AG04450 (cell line): Measurements from ENCODE around the gene C1QTNF4. TPM values are rescaled to one million over a fixed set of nuclear protein-coding genes. Genes with fewer than 3 reads are reported as not detected.
A peak's percentile ranks its signal among the peaks of the same experiment; 100 is the strongest.

ENCODE experiments used
- CTCF ChIA-PET: fragments of 300-600, 350-600 bp; formaldehyde crosslinking; extraction: SDS; loops from one replicate; lab custom pipeline; 2022; ENCODE audit warnings: antibody characterized with exemption, inconsistent platforms; lab: Charles Lee
- POLR2A ChIA-PET: fragments of 350-600 bp; formaldehyde crosslinking; extraction: SDS; loops from one replicate; lab custom pipeline; 2021; ENCODE audit warnings: antibody characterized with exemption, inconsistent platforms; lab: Yijun Ruan, JAX
- DNase-seq: peaks from one replicate; pipeline ENCODE4 v3.0.0-alpha.2; 2011; ENCODE audit warnings: low read depth, low spot score
- H3K27ac ChIP-seq: one replicate; pipeline ENCODE4 v1.5.1; 2012; ENCODE audit warnings: low read depth, low read length, control low read depth
- H3K27me3 ChIP-seq: one replicate; pipeline ENCODE4 v1.6.0; 2012; ENCODE audit warnings: low read length; ENCODE audit not compliant: control insufficient read depth, insufficient read depth
- H3K4me3 ChIP-seq: 2 replicates; pipeline ENCODE4 v1.5.1; 2011; ENCODE audit warnings: mild to moderate bottlenecking, low read depth, low read length, control low read depth
- H3K9me3 ChIP-seq: 2 replicates; pipeline ENCODE4 v1.5.1; 2012; ENCODE audit warnings: low read length; ENCODE audit not compliant: control insufficient read depth, insufficient read depth
- polyA plus RNA-seq: library from polyadenylated mRNA; depleted of rRNA; stranded (reverse); fragments of >200 nt; gene quantifications from 2 replicates; pipeline ENCODE4 v1.2.3, GENCODE V29; 2011
- TF ChIP-seq, protein P1 (sequence below): IDR thresholded peaks from 2 replicates; pipeline ENCODE4 v1.5.1; 2011; ENCODE audit warnings: low read depth, low read length, control low read depth, inconsistent platforms

Gene C1QTNF4
- polyA plus RNA-seq, 1 experiment, result 0.14 TPM

DNA sequence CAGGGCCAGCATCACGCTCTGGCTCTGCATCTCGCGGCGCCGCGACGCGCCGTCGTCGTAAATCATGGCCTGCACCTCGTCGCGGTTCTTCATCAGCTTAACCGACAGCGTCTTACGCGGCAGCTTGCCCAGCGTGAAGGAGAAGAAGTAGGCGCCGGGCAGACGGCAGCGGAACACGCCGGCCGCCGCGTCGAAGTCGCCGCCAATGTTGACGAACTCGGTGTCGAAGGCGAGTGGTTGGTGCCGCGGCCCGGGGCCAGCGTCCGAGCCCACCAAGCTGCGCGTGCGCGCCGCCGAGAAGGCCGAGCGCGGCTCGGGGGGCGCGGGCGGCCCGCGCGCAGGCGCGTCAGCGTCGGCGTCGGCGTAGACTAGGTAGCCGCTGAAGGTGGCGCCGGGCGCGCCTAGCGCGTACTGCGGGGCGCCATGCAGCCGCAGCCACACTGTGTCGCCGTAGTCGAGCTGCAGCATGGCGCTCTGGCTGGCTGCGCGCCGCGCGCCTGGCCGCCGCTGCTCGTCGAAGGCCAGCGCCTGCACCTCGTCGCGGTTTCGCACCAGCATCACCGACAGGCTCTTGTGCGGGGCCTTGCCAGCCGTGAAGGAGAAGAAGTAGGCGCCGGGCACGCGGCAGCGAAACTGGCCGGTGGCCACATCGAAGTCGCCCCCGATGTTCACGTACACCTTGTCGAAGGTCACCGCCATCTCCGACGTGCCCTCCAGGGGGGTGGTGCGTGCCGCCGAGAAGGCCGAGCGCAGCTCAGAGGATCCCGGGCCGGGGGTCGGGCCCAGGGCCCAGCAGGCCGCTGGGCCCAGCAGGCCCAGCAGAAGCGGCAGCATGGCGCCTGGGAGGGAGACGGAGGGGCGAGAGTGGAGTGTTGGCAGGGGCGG lies 4.0 kb downstream of the C1QTNF4 start:
- no peak for DNase-seq
- H3K27ac ChIP-seq, result no peak overlapping the region
- ChIA-PET POLR2A (interaction anchor here (0.5 kb wide), 1 partner anchor 128 kb away, joined by 4 read pairs; no protein-coding TSS in a partner anchor), CTCF (no interaction called here)
- H3K27me3 ChIP-seq, result peaks cover 39% of the 10 kb centered on the region
- H3K9me3 ChIP-seq, result peaks cover 8% of the 10 kb centered on the region; the same call in 1 of the 2 replicates
- H3K4me3 ChIP-seq, result peak overlapping the region; percentile 34; the same call in 1 of the 2 replicates
- TF ChIP-seq, protein P1, sequence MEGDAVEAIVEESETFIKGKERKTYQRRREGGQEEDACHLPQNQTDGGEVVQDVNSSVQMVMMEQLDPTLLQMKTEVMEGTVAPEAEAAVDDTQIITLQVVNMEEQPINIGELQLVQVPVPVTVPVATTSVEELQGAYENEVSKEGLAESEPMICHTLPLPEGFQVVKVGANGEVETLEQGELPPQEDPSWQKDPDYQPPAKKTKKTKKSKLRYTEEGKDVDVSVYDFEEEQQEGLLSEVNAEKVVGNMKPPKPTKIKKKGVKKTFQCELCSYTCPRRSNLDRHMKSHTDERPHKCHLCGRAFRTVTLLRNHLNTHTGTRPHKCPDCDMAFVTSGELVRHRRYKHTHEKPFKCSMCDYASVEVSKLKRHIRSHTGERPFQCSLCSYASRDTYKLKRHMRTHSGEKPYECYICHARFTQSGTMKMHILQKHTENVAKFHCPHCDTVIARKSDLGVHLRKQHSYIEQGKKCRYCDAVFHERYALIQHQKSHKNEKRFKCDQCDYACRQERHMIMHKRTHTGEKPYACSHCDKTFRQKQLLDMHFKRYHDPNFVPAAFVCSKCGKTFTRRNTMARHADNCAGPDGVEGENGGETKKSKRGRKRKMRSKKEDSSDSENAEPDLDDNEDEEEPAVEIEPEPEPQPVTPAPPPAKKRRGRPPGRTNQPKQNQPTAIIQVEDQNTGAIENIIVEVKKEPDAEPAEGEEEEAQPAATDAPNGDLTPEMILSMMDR, result no peak

DNA sequence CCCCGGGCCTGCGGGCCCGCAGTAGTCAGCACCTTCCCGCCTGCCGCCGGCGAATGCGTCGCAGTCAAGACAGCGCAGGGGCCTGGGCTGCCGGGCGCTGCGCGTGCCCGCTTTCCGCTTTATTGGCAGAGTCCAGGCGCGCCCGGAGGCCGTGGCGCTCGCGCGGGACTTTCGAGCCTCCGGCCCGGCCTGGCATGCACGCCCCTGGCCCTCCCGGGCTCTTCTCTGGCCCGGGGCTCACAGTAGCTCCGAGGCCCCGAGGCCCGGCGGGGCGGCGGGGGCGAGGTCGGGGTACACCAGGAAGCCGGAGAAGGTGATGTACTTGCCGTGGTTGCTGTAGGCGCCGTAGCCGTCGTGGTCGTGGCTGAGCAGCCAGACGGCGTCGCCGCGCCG lies 4.6 kb downstream of the C1QTNF4 start:
- CTCF ChIA-PET, result no interaction called here
- Histone ChIP-seq H3K27me3 (peaks cover 33% of the 10 kb centered on the region), H3K9me3 (peaks cover 8% of the 10 kb centered on the region; the same call in 1 of the 2 replicates), H3K4me3 (peak overlapping the region; percentile 34; the same call in 1 of the 2 replicates), H3K27ac (no peak overlapping the region)
- TF ChIP-seq, protein P1, result no peak
- no peak for DNase-seq
- POLR2A ChIA-PET, result no interaction called here

DNA sequence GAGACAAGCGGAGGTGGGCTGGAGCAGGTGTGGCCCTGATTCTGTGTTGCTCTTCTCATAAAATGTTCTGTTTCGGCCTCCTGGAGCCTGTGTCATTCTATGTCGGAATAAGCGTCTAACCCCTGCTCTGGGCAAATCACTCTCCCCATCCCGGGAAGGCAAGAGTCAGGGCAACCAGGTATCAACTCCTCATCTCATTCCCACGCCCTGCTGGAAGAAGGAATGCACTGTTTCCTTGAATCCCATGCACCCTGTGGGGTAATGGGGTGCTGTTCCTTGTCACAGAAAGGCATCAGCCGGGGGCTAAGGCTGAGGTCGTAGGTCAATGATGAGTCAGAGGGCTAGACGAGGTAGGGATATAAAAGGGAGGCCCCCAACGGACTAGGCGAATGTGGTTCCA lies 5.1 kb downstream of the C1QTNF4 start:
- DNase-seq, result no peak
- peaks cover 28% of the 10 kb centered on the region for H3K27me3 ChIP-seq
- TF ChIP-seq, protein P1, result no peak
- H3K4me3 ChIP-seq, result no peak overlapping the region
- CTCF ChIA-PET, result no interaction called here
- H3K9me3 ChIP-seq, result peaks cover 8% of the 10 kb centered on the region; the same call in 1 of the 2 replicates
- H3K27ac ChIP-seq, result no peak overlapping the region
- POLR2A ChIA-PET, result no interaction called here

DNA sequence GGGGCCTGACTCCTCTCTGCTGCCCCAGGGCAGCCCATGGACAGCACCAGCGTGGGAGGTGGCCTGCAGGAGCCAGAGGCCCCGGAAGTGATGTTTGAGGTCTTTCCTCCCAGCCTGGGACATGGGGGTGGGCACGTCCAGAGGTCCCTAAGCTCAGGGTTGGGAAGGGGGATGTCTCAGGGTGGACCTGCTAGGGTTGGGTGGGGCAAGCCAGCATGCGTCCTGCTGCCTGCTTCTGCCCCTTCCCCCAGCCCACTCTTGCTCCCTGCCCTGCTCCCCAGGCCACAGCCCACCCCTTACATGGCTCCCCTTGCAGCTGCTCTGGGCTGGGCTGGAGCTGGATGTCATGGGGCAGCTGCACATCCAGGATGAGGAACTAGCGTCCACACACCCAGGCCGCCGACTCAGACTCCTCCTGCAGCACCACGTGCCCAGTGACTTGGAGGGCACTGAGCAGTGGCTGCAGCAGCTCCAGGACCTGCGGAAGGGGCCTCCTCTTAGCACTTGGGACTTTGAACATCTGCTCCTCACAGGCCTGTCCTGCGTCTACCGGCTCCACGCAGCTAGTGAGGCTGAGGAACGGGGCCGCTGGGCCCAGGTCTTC lies 6.4 kb downstream of the C1QTNF4 start:
- POLR2A ChIA-PET, result no interaction called here
- CTCF ChIA-PET, result no interaction called here
- no peak for DNase-seq
- H3K9me3 ChIP-seq, result peaks cover 8% of the 10 kb centered on the region; the same call in 1 of the 2 replicates
- no peak overlapping the region for H3K4me3 ChIP-seq
- H3K27ac ChIP-seq, result no peak overlapping the region
- TF ChIP-seq, protein P1, result no peak
- H3K27me3 ChIP-seq, result peaks cover 16% of the 10 kb centered on the region
